ENCODE measurements around the gene DTX4.

The DTX4 gene

DNA sequence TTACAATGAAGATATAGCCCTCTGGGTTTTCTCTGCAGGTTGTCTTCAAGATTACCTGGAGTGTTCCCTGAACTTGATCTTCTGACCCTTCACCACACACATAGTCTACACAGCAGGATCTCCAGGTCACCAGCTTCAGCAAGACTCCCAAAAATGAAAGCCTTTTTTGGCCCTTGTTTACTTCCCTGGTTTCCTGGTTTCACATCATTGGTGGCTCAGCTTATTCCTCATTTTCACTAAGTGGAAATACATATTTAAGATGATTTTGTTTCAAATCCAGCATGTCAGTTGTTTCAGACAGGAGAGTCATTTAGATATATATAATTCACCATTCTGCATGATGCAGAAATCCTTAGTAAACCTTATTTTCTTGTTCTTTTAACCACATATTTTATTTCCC, 82.4 kb downstream of the DTX4 start:
- Histone ChIP-seq H3K4me3 (ENCODE audit: low read depth, low read length, poor library complexity, severe bottlenecking) (no peak overlapping the region), H3K27me3 (ENCODE audit: insufficient read depth, low read length) (no peaks in the 10 kb centered on the region), H3F3A (ENCODE audit: insufficient read depth, low read length) (no peaks in the 10 kb centered on the region), H3K4me1 (ENCODE audit: insufficient read depth, low read length, severe bottlenecking) (peaks cover 6% of the 10 kb centered on the region), H3K36me3 (ENCODE audit: insufficient read depth, low read length) (no peaks in the 10 kb centered on the region; the same call in 1 of the 2 replicates), H3K27ac (ENCODE audit: low read depth, low read length, poor library complexity, severe bottlenecking) (no peak overlapping the region), H3K9me3 (ENCODE audit: low read length) (no peaks in the 10 kb centered on the region), H3K9me2 (ENCODE audit: low read depth, low read length) (no peaks in the 10 kb centered on the region), H3K9ac (ENCODE audit: low read length) (no peak overlapping the region), H2AFZ (ENCODE audit: low read length) (no peak overlapping the region), H3K4me2 (ENCODE audit: low read length) (no peak overlapping the region), H4K20me1 (ENCODE audit: insufficient read depth, low read length) (no peaks in the 10 kb centered on the region), H3K79me2 (ENCODE audit: insufficient read depth, low read length) (no peaks in the 10 kb centered on the region)
- TF ChIP-seq, protein P1, sequence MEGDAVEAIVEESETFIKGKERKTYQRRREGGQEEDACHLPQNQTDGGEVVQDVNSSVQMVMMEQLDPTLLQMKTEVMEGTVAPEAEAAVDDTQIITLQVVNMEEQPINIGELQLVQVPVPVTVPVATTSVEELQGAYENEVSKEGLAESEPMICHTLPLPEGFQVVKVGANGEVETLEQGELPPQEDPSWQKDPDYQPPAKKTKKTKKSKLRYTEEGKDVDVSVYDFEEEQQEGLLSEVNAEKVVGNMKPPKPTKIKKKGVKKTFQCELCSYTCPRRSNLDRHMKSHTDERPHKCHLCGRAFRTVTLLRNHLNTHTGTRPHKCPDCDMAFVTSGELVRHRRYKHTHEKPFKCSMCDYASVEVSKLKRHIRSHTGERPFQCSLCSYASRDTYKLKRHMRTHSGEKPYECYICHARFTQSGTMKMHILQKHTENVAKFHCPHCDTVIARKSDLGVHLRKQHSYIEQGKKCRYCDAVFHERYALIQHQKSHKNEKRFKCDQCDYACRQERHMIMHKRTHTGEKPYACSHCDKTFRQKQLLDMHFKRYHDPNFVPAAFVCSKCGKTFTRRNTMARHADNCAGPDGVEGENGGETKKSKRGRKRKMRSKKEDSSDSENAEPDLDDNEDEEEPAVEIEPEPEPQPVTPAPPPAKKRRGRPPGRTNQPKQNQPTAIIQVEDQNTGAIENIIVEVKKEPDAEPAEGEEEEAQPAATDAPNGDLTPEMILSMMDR (IDR thresholded peaks at IDR 0.05; ENCODE audit: low read length) = no peak
- no peak for TF ChIP-seq EZH2 (IDR thresholded peaks at IDR 0.05; ENCODE audit: borderline replicate concordance, low read length)

DNA sequence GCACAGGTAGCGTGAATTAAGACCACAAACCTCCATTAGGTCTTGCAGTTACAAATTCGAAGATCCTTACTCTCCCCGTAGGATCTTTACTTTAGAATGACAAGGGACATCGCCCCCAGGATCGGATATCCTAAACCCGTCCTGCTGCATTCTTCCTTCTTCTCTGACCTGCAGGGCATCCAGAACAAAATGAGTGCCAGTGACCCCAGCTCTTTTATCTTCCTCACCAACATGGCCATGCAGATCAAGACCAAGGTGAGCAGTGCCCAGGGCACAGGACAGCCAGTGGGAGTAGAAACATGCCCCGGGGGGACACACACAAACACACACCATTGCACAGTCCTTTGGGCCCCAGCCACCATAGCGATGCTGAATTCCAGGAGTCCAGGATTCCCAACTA, 83.3 kb downstream of the DTX4 start:
- Histone ChIP-seq H3K4me3 (ENCODE audit: low read depth, low read length, poor library complexity, severe bottlenecking) (no peak overlapping the region), H3K4me1 (ENCODE audit: insufficient read depth, low read length, severe bottlenecking) (peaks cover 13% of the 10 kb centered on the region), H3K79me2 (ENCODE audit: insufficient read depth, low read length) (no peaks in the 10 kb centered on the region), H3K27me3 (ENCODE audit: insufficient read depth, low read length) (no peaks in the 10 kb centered on the region), H3K9ac (ENCODE audit: low read length) (no peak overlapping the region), H2AFZ (ENCODE audit: low read length) (no peak overlapping the region), H3K36me3 (ENCODE audit: insufficient read depth, low read length) (no peaks in the 10 kb centered on the region; the same call in 1 of the 2 replicates), H3K4me2 (ENCODE audit: low read length) (no peak overlapping the region), H3K9me2 (ENCODE audit: low read depth, low read length) (no peaks in the 10 kb centered on the region), H4K20me1 (ENCODE audit: insufficient read depth, low read length) (no peaks in the 10 kb centered on the region), H3K27ac (ENCODE audit: low read depth, low read length, poor library complexity, severe bottlenecking) (no peak overlapping the region), H3K9me3 (ENCODE audit: low read length) (no peaks in the 10 kb centered on the region), H3F3A (ENCODE audit: insufficient read depth, low read length) (no peaks in the 10 kb centered on the region)
- TF ChIP-seq, protein P1 (IDR thresholded peaks at IDR 0.05; ENCODE audit: low read length) = no peak
- no peak for TF ChIP-seq EZH2 (IDR thresholded peaks at IDR 0.05; ENCODE audit: borderline replicate concordance, low read length)
